H9 (cell line): ENCODE measurements around the gene MAPKAPK2. TPM values are rescaled to one million over a fixed set of nuclear protein-coding genes. Genes with fewer than 3 reads are reported as not detected.

Experiments
- DNase-seq: peaks from one replicate; pipeline ENCODE4 v3.0.0-alpha.2; 2017
- H2AFZ ChIP-seq: one replicate; pipeline ENCODE4 v1.6.1; 2013; ENCODE audit warnings: mild to moderate bottlenecking, low read length, control low read depth, moderate library complexity
- H2AK5ac ChIP-seq: 2 replicates; pipeline ENCODE4 v1.6.1; 2013; ENCODE audit warnings: low read length, control low read depth, mixed read lengths; ENCODE audit not compliant: insufficient read length
- H2BK120ac ChIP-seq: one replicate; pipeline ENCODE4 v1.6.1; 2013; ENCODE audit warnings: low read depth, mild to moderate bottlenecking, low read length, control low read depth, inconsistent platforms; ENCODE audit not compliant: poor library complexity, severe bottlenecking
- H2BK12ac ChIP-seq: 2 replicates; pipeline ENCODE4 v1.6.1; 2013; ENCODE audit warnings: low read length, control low read depth, mixed read lengths, low read depth; ENCODE audit not compliant: insufficient read length
- H2BK15ac ChIP-seq: 2 replicates; pipeline ENCODE4 v1.6.1; 2013; ENCODE audit warnings: low read depth, low read length, control low read depth
- H2BK20ac ChIP-seq: one replicate; pipeline ENCODE4 v1.6.1; 2013; ENCODE audit warnings: low read depth, mild to moderate bottlenecking, low read length, control low read depth, inconsistent platforms; ENCODE audit not compliant: poor library complexity, severe bottlenecking
- H2BK5ac ChIP-seq: 2 replicates; pipeline ENCODE4 v1.6.1; 2013; ENCODE audit warnings: low read length, control low read depth, mixed read lengths; ENCODE audit not compliant: insufficient read length
- H3K14ac ChIP-seq: 2 replicates; pipeline ENCODE4 v1.6.1; 2013; ENCODE audit warnings: low read length, control low read depth; ENCODE audit not compliant: insufficient read depth
- H3K18ac ChIP-seq: 2 replicates; pipeline ENCODE4 v1.6.1; 2013; ENCODE audit warnings: low read depth, mild to moderate bottlenecking, mixed read lengths, low read length, control low read depth; ENCODE audit not compliant: insufficient read length
- H3K23ac ChIP-seq: 2 replicates; pipeline ENCODE4 v1.6.1; 2013; ENCODE audit warnings: low read length, control low read depth, mixed read lengths, low read depth; ENCODE audit not compliant: insufficient read length
- H3K23me2 ChIP-seq: 2 replicates; pipeline ENCODE4 v1.6.1; 2013; ENCODE audit warnings: low read depth, mild to moderate bottlenecking, mixed read lengths, low read length, control low read depth; ENCODE audit not compliant: insufficient read length, poor library complexity, severe bottlenecking
- H3K27ac ChIP-seq: 2 replicates; pipeline ENCODE4 v1.5.1; 2013; ENCODE audit warnings: low read length, control low read depth, mixed read lengths, low read depth; ENCODE audit not compliant: insufficient read length
- H3K27me3 ChIP-seq: 2 replicates; pipeline ENCODE4 v1.6.1; 2013; ENCODE audit warnings: low read length, control low read depth, inconsistent platforms; ENCODE audit not compliant: insufficient read depth
- H3K4ac ChIP-seq: 2 replicates; pipeline ENCODE4 v1.6.1; 2013; ENCODE audit warnings: low read depth, mild to moderate bottlenecking, control low read depth, inconsistent platforms, low read length, moderate library complexity
- H3K4me1 ChIP-seq: 2 replicates; pipeline ENCODE4 v1.6.1; 2013; ENCODE audit warnings: low read length, control low read depth, inconsistent platforms; ENCODE audit not compliant: insufficient read depth
- H3K4me2 ChIP-seq: 2 replicates; pipeline ENCODE4 v1.6.1; 2013; ENCODE audit warnings: low read length, control low read depth, mixed read lengths; ENCODE audit not compliant: insufficient read length, insufficient read depth
- H3K56ac ChIP-seq: 2 replicates; pipeline ENCODE4 v1.6.1; 2013; ENCODE audit warnings: low read depth, mild to moderate bottlenecking, mixed read lengths, low read length, control low read depth; ENCODE audit not compliant: insufficient read length
- H3K79me1 ChIP-seq: 2 replicates; pipeline ENCODE4 v1.6.1; 2013; ENCODE audit warnings: low read depth, mild to moderate bottlenecking, moderate library complexity, low read length, control low read depth, inconsistent platforms; ENCODE audit not compliant: insufficient read depth, poor library complexity, severe bottlenecking
- H3K79me2 ChIP-seq: 2 replicates; pipeline ENCODE4 v1.6.1; 2013; ENCODE audit warnings: low read length, control low read depth, inconsistent platforms; ENCODE audit not compliant: insufficient read depth
- H3K9ac ChIP-seq: 2 replicates; pipeline ENCODE4 v1.6.1; 2013; ENCODE audit warnings: low read length, control low read depth, mixed read lengths; ENCODE audit not compliant: insufficient read length; ENCODE audit errors: extremely low read depth
- H3K9me3 ChIP-seq: one replicate; pipeline ENCODE4 v1.6.1; 2013; ENCODE audit warnings: low read depth, low read length, inconsistent platforms; ENCODE audit not compliant: control insufficient read depth
- H3T11ph ChIP-seq: one replicate; pipeline ENCODE4 v1.6.1; 2013; ENCODE audit warnings: mild to moderate bottlenecking, low read length, control low read depth, inconsistent platforms
- H4K20me1 ChIP-seq: one replicate; pipeline ENCODE4 v1.6.1; 2013; ENCODE audit not compliant: control insufficient read depth, insufficient read length, insufficient read depth
- H4K5ac ChIP-seq: 2 replicates; pipeline ENCODE4 v1.6.1; 2013; ENCODE audit warnings: low read depth, mild to moderate bottlenecking, mixed read lengths, low read length, control low read depth; ENCODE audit not compliant: insufficient read length
- H4K8ac ChIP-seq: replicated peaks from 2 replicates; pipeline ENCODE4 v1.6.1; 2013; ENCODE audit warnings: low read length, control low read depth, mixed read lengths, low read depth; ENCODE audit not compliant: insufficient read length
- H4K91ac ChIP-seq: 2 replicates; pipeline ENCODE4 v1.6.1; 2013; ENCODE audit warnings: low read depth, mild to moderate bottlenecking, moderate library complexity, mixed read lengths, low read length, control low read depth; ENCODE audit not compliant: insufficient read length
- H3K27ac Mint-ChIP-seq, 3 experiments: 2 replicates in 2 of 3; 3 replicates in 1 of 3; pipeline ENCODE4 v1.8.0; 2020 to 2021; ENCODE audit warnings: mixed read lengths in 3 of 3, mild to moderate bottlenecking in 1 of 3, moderate library complexity in 1 of 3
- H3K27me3 Mint-ChIP-seq: 2 replicates; pipeline ENCODE4 v1.8.0; 2021; ENCODE audit warnings: low read depth, mild to moderate bottlenecking, moderate library complexity, mixed read lengths
- H3K36me3 Mint-ChIP-seq, 3 experiments: 2 replicates in 2 of 3; 3 replicates in 1 of 3; pipeline ENCODE4 v1.8.0; 2020 to 2021; ENCODE audit warnings: low read depth in 3 of 3, mixed read lengths in 3 of 3; ENCODE audit not compliant: insufficient read depth in 1 of 3
- H3K4me1 Mint-ChIP-seq, 2 experiments: 2 replicates each; pipeline ENCODE4 v1.8.0; 2020; ENCODE audit warnings: mixed read lengths in 2 of 2
- H3K4me3 Mint-ChIP-seq, 2 experiments: 2 replicates in 1 of 2; 3 replicates in 1 of 2; pipeline ENCODE4 v1.8.0; 2020 to 2021; ENCODE audit warnings: mild to moderate bottlenecking in 2 of 2, mixed read lengths in 2 of 2, moderate library complexity in 1 of 2
- H3K9me3 Mint-ChIP-seq, 2 experiments: 2 replicates in 1 of 2; 3 replicates in 1 of 2; pipeline ENCODE4 v1.8.0; 2020; ENCODE audit warnings: mild to moderate bottlenecking in 2 of 2, mixed read lengths in 2 of 2, moderate library complexity in 1 of 2
- CTCF ChIP-seq: fragments of 200-600 bp; sonication (generic); conservative IDR thresholded peaks from 3 replicates; pipeline ENCODE4 v1.8.0; 2021; ENCODE audit warnings: antibody characterized with exemption, mild to moderate bottlenecking
- WGBS: extraction: QIAGEN DNeasy Blood & Tissue Kit; methylation state at CpG from one replicate; pipeline ENCODE4 v1.1.7; 2013; ENCODE audit warnings: missing lambda C conversion rate, low lambda C conversion rate, mixed read lengths; ENCODE audit not compliant: insufficient read length; ENCODE audit errors: extremely low coverage; 5-methylcytosine and 5-hydroxymethylcytosine counted together
- long read RNA-seq: library from polyadenylated mRNA; unstranded; transcript quantifications from one replicate; pipeline ENCODE4 v2.0.0, GENCODE V29; 2020
- total RNA-seq: library from RNA; stranded (reverse); gene quantifications from 2 replicates; pipeline ENCODE4 v1.2.1, GENCODE V29; 2021

The MAPKAPK2 gene
- total RNA-seq: 48.0 and 50.1 TPM in 2 replicates
- long read RNA-seq: 0 reads

GRCh38 chr1:206684478-206685333, at the start of gene MAPKAPK2:
MAPKAPK2 (plus strand) TSS chr1:206684905; CDS start chr1:206685230, 325 bp downstream.
- H3K23me2 ChIP-seq: peaks cover 15% of the 10 kb centered on the region
- no peak within 1 kb of the TSS for H2BK15ac ChIP-seq
- peaks cover 23% of the 10 kb centered on the region for H3K27me3 ChIP-seq
- no peaks in the 10 kb centered on the region for H3K79me1 ChIP-seq
- H2AK5ac ChIP-seq: no peak within 1 kb of the TSS
- peak within 1 kb of the TSS; percentile 68 for H3K18ac ChIP-seq
- H4K91ac ChIP-seq: no peak within 1 kb of the TSS
- no peak within 1 kb of the TSS for H4K5ac ChIP-seq
- no peak within 1 kb of the TSS for H2BK20ac ChIP-seq
- H3K23ac ChIP-seq: no peak within 1 kb of the TSS
- Mint-ChIP-seq H3K4me3 (peak within 1 kb of the TSS; percentile 93 to 96), H3K27ac (peak within 1 kb of the TSS in 2 of 3 experiments; percentile 59 to 95; a peak in 2 of 7 replicates), H3K4me1 (peaks cover 42 to 48% of the 10 kb centered on the region in 2 experiments), H3K27me3 (peaks cover 73% of the 10 kb centered on the region), H3K9me3 (peaks cover 0 to 2% of the 10 kb centered on the region in 2 experiments; a peak in 1 of 5 replicates), H3K36me3 (peaks cover 0 to 2% (median 0%) of the 10 kb centered on the region in 3 experiments; a peak in 1 of 7 replicates)
- no peak within 1 kb of the TSS for H3K27ac ChIP-seq
- H2BK120ac ChIP-seq: no peak within 1 kb of the TSS
- peak within 1 kb of the TSS; percentile 77 for H3K9ac ChIP-seq
- no peak within 1 kb of the TSS for H2BK5ac ChIP-seq
- no peak within 1 kb of the TSS for H3K4ac ChIP-seq
- H3K4me1 ChIP-seq: peaks cover 13% of the 10 kb centered on the region; the same call in 1 of the 2 replicates
- no CpG with 5 or more reads among the region's 82 CpGs for WGBS
- H3K79me2 ChIP-seq: peaks cover 2% of the 10 kb centered on the region; the same call in 1 of the 2 replicates
- H3K4me2 ChIP-seq: peak within 1 kb of the TSS; percentile 78
- H2BK12ac ChIP-seq: no peak within 1 kb of the TSS
- H4K8ac ChIP-seq: no peak within 1 kb of the TSS
- H2AFZ ChIP-seq: no peak within 1 kb of the TSS
- H3K56ac ChIP-seq: no peak within 1 kb of the TSS
- no peaks in the 10 kb centered on the region for H4K20me1 ChIP-seq
- no peak for TF ChIP-seq CTCF
- H3K9me3 ChIP-seq: no peaks in the 10 kb centered on the region
- peak within 1 kb of the TSS; percentile 45 for H3K14ac ChIP-seq
- H3T11ph ChIP-seq: no peak within 1 kb of the TSS
- DNase-seq: peak; percentile 85
